ENCODE measurements around the gene C9orf72. TPM values are rescaled to one million over a fixed set of nuclear protein-coding genes. Genes with fewer than 3 reads are reported as not detected.

Gene C9orf72
- total RNA-seq, 4 donors from 2014 or later = 6.6 to 19.5 (median 8.6) TPM

DNA sequence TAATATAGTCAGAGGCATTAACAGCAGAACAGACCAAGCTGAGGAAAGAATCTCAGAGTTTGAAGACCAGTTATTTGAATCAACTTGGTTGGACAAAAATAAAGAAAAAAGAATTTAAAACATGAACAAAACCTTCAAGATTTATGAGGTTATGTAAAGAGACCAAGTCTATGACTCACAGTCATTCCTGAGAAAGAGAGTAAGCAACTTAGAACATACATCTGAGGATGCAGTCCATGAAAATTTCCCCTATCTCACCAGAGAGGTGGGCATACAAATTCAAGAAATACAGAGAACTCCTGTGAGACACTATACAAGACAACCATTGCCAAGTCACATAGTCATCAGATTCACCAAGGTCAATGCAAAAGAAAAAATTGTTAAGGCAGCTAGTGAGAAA, 17.4 kb upstream of the C9orf72 start:
- DNase-seq = no peak
- no peak for TF ChIP-seq POLR2A (IDR thresholded peaks at IDR 0.05)
- TF ChIP-seq, protein P1, sequence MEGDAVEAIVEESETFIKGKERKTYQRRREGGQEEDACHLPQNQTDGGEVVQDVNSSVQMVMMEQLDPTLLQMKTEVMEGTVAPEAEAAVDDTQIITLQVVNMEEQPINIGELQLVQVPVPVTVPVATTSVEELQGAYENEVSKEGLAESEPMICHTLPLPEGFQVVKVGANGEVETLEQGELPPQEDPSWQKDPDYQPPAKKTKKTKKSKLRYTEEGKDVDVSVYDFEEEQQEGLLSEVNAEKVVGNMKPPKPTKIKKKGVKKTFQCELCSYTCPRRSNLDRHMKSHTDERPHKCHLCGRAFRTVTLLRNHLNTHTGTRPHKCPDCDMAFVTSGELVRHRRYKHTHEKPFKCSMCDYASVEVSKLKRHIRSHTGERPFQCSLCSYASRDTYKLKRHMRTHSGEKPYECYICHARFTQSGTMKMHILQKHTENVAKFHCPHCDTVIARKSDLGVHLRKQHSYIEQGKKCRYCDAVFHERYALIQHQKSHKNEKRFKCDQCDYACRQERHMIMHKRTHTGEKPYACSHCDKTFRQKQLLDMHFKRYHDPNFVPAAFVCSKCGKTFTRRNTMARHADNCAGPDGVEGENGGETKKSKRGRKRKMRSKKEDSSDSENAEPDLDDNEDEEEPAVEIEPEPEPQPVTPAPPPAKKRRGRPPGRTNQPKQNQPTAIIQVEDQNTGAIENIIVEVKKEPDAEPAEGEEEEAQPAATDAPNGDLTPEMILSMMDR (IDR thresholded peaks at IDR 0.05) = no peak
- Histone ChIP-seq H3K9me3 (no peaks in the 10 kb centered on the region), H3K27ac (no peak overlapping the region), H3K4me3 (no peak overlapping the region), H3K4me1 (no peaks in the 10 kb centered on the region), H3K36me3 (no peaks in the 10 kb centered on the region), H3K27me3 (peaks cover 0 to 14% (median 0%) of the 10 kb centered on the region in 4 donors)
- intact Hi-C loops (cut with DNase I) = no loop called here

DNA sequence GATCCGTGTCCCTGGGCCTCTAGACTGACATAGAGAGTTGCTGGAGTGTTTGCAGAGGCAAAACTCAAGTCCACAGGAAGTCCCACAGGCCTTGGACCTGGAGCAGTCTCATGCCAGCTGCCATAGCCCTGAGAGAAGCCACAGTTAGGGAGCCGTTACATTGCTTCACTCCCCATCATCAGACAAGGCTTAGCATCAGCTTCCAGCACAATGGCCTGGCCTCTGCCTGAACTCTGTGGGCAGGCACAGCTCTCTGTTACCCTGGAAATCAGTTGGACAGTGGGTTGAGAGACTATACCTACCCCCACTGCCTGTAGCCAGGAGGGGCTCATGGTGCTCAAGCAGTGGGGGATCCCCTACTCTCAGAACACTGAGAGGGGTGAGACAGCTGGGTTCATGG, 16.2 kb upstream of the C9orf72 start:
- H3K9me3 ChIP-seq = no peaks in the 10 kb centered on the region
- 67 to 80% methylated on average over 1 of the region's 2 CpGs for WGBS, 2 donors
- no peak overlapping the region for H3K4me3 ChIP-seq
- H3K36me3 ChIP-seq = no peaks in the 10 kb centered on the region
- H3K27ac ChIP-seq = no peak overlapping the region
- intact Hi-C loops (cut with DNase I) = no loop called here
- no peaks in the 10 kb centered on the region for H3K4me1 ChIP-seq
- TF ChIP-seq POLR2A (IDR thresholded peaks at IDR 0.05) = no peak
- TF ChIP-seq, protein P1 (IDR thresholded peaks at IDR 0.05) = no peak
- no peak for DNase-seq
- H3K27me3 ChIP-seq = peaks cover 0 to 14% (median 0%) of the 10 kb centered on the region in 4 donors

DNA sequence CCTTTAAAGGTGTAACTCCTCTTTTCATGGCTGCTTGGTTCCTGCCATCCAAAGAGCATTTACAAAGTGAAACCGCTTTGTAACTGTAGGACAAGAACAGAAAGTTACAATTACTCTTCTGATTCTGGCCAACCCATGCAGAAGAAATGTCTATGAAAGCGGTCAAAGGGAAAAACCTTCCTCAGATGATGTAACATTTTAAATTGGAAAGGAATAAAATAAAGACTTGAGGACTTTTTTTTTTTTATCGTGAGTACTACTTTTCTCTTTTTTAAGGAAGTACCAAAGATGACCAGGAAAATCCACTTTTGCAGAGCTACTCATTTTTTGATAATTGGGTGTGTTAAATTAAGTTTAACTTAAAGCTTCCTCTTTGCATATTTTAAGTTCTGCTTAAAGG, 13.0 kb upstream of the C9orf72 start:
- H3K27me3 ChIP-seq = peaks cover 0 to 14% (median 0%) of the 10 kb centered on the region in 4 donors
- TF ChIP-seq POLR2A (IDR thresholded peaks at IDR 0.05) = no peak
- TF ChIP-seq, protein P1 (IDR thresholded peaks at IDR 0.05) = no peak
- no peak for DNase-seq
- intact Hi-C loops (cut with DNase I) = no loop called here
- H3K4me3 ChIP-seq = no peak overlapping the region
- H3K36me3 ChIP-seq = no peaks in the 10 kb centered on the region
- H3K27ac ChIP-seq = peak overlapping the region in 1 of 4 donors; percentile 18
- H3K4me1 ChIP-seq = no peaks in the 10 kb centered on the region
- WGBS, 2 donors = 70 to 86% methylated on average over 3 of the region's 3 CpGs
- H3K9me3 ChIP-seq = no peaks in the 10 kb centered on the region

DNA sequence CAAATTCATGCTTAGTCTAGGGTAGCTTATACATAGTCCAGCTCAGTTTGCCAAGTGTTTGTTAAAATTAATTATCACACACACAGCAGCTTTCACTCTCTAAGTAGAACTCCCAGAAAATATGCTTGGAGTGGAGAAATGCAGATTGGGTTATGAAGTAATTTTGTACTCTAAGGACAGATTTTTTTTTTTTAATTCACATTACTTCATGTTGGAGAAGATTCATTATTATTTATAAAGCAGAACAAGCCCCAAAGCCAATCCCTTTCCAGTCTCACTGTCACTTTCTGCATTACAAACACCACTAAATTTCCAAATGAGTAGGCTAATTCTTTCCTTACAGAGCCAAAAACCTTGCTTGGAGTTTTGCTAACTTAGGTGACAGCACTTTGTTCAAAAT, 11.7 kb upstream of the C9orf72 start:
- Histone ChIP-seq H3K27me3 (peaks cover 0 to 14% (median 0%) of the 10 kb centered on the region in 4 donors), H3K36me3 (no peaks in the 10 kb centered on the region), H3K4me3 (no peak overlapping the region), H3K9me3 (no peaks in the 10 kb centered on the region), H3K27ac (no peak overlapping the region), H3K4me1 (no peaks in the 10 kb centered on the region)
- intact Hi-C loops (cut with DNase I) = no loop called here
- no peak for DNase-seq
- TF ChIP-seq POLR2A (IDR thresholded peaks at IDR 0.05) = no peak
- TF ChIP-seq, protein P1 (IDR thresholded peaks at IDR 0.05) = no peak

DNA sequence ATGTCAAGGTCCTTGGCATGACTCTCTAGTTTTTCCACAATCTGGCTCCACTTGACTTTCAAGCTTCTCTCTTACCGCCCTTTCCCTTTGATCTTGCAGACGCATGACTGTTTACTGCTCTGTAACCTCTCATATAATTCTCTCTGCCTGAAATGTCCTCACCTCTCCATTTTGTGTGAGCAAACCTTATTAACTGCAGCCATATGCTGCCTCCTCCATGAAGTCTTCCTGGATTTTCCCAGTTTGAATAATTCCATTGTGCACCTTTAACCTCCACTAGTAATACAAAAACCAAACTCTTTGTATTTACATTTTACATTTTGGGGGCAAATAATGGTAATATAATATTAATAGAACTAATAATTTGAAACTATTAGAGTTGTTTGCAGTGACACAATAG, 9.5 kb upstream of the C9orf72 start:
- intact Hi-C loops (cut with DNase I) = no loop called here
- no peak overlapping the region for H3K4me3 ChIP-seq
- no peak overlapping the region for H3K27ac ChIP-seq
- WGBS, 2 donors = 77 to 80% methylated on average over 2 of the region's 2 CpGs
- H3K27me3 ChIP-seq = peaks cover 0 to 3% (median 0%) of the 10 kb centered on the region in 4 donors
- TF ChIP-seq POLR2A (IDR thresholded peaks at IDR 0.05) = no peak
- TF ChIP-seq, protein P1 (IDR thresholded peaks at IDR 0.05) = no peak
- no peaks in the 10 kb centered on the region for H3K36me3 ChIP-seq
- DNase-seq = no peak
- no peaks in the 10 kb centered on the region for H3K9me3 ChIP-seq
- no peaks in the 10 kb centered on the region for H3K4me1 ChIP-seq
